Endodermal cell (in vitro differentiated cells): ENCODE data around the gene HSPG2. TPM values are rescaled to one million over a fixed set of nuclear protein-coding genes. Genes with fewer than 3 reads are reported as not detected.

ENCODE experiments used
- DNase-seq: peaks from one replicate; pipeline ENCODE4 v3.0.0-alpha.2; 2017
- H3K27ac ChIP-seq: 2 replicates; pipeline ENCODE4 v1.5.1; 2013; ENCODE audit warnings: mild to moderate bottlenecking, low read depth, low read length, moderate library complexity
- H3K27me3 ChIP-seq: 2 replicates; pipeline ENCODE4 v1.6.1; 2013; ENCODE audit warnings: mild to moderate bottlenecking, low read length, moderate library complexity; ENCODE audit not compliant: insufficient read depth, control insufficient read depth, poor library complexity, severe bottlenecking
- H3K36me3 ChIP-seq: 2 replicates; pipeline ENCODE4 v1.7.0; 2013; ENCODE audit warnings: mild to moderate bottlenecking, low read length, moderate library complexity; ENCODE audit not compliant: control insufficient read depth, insufficient read depth
- H3K4me1 ChIP-seq: one replicate; pipeline ENCODE4 v1.7.0; 2013; ENCODE audit warnings: low read length; ENCODE audit not compliant: control insufficient read depth, insufficient read depth
- H3K4me3 ChIP-seq: 2 replicates; pipeline ENCODE4 v1.5.1; 2013; ENCODE audit warnings: mild to moderate bottlenecking, low read length, moderate library complexity
- H3K9ac ChIP-seq: 2 replicates; pipeline ENCODE4 v1.6.1; 2013; ENCODE audit warnings: mild to moderate bottlenecking, low read length, moderate library complexity; ENCODE audit not compliant: poor library complexity, severe bottlenecking; ENCODE audit errors: extremely low read depth
- H3K9me3 ChIP-seq: 2 replicates; pipeline ENCODE4 v1.6.1; 2013; ENCODE audit warnings: mild to moderate bottlenecking, low read length, moderate library complexity; ENCODE audit not compliant: control insufficient read depth
- H3K27ac Mint-ChIP-seq: 2 replicates; pipeline ENCODE4 v1.8.0; 2020; ENCODE audit warnings: mixed read lengths
- H3K27me3 Mint-ChIP-seq: 2 replicates; pipeline ENCODE4 v1.8.0; 2021; ENCODE audit warnings: mild to moderate bottlenecking, mixed read lengths; ENCODE audit not compliant: insufficient read depth
- H3K36me3 Mint-ChIP-seq: 2 replicates; pipeline ENCODE4 v1.8.0; 2020; ENCODE audit warnings: low read depth, mixed read lengths
- H3K4me1 Mint-ChIP-seq: 2 replicates; pipeline ENCODE4 v1.8.0; 2020; ENCODE audit warnings: mixed read lengths
- H3K4me3 Mint-ChIP-seq: 2 replicates; pipeline ENCODE4 v1.8.0; 2020; ENCODE audit warnings: mild to moderate bottlenecking, moderate library complexity, mixed read lengths
- H3K9me3 Mint-ChIP-seq: 2 replicates; pipeline ENCODE4 v1.8.0; 2020; ENCODE audit warnings: mild to moderate bottlenecking, mixed read lengths
- CTCF ChIP-seq: fragments of 200-600 bp; sonication (generic); conservative IDR thresholded peaks from 2 replicates; pipeline ENCODE4 v1.5.0; 2021; ENCODE audit warnings: antibody characterized with exemption, mild to moderate bottlenecking
- WGBS, 2 experiments: methylation state at CpG; one replicate each; pipeline versions ENCODE4 v1.1.5 to v1.1.7; 2013; ENCODE audit warnings: missing lambda C conversion rate in 2 of 2, mixed read lengths in 1 of 2; ENCODE audit not compliant: insufficient coverage in 1 of 2, insufficient read length in 1 of 2; 5-methylcytosine and 5-hydroxymethylcytosine counted together
- total RNA-seq, 2 donors: library from RNA; stranded (reverse); fragmentation: NEBNext Ultra II Directional in 1 of 2; extraction: Animal tissue kit (Norgen Biotek cat#: 25700) in 1 of 2; gene quantifications; 2 replicates in 1 of 2; 3 replicates in 1 of 2; pipeline ENCODE4 v1.2.1, GENCODE V29; 2021

HSPG2 gene
- total RNA-seq, 2 donors from 2014 or later = 222 to 227 TPM

DNA sequence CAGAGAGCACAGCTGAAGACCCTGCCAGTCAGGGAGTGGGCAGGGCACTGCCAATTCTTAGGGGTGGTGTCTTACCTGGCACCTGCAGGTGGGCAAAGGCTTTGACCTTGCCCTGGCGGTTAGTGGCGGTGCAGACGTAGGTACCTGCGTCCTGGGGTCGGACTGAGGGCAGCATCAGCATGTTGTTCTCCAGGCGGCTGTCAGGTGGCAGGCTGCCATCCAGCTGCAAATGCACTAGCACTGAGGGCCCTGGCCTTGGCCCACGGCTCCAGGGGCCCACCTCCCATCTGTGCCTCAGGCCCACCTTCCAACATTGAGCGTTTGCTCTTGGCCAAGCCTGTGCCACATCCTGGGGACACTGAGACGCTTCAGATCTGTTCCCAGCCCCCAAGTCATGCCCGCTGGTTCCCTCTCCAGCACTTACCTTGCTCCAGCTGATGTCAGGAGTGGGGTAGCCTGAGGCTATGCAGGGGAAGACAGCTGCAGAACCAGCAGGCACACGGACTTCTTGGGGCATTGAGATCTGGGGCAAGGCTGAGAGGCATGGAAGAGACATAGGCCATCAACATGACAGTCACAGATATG lies 103.6 kb downstream of the HSPG2 start:
- no peak overlapping the region for H3K4me3 ChIP-seq
- Mint-ChIP-seq H3K9me3 (peaks cover 19% of the 10 kb centered on the region), H3K36me3 (peaks cover 70% of the 10 kb centered on the region), H3K4me3 (no peak overlapping the region), H3K4me1 (no peaks in the 10 kb centered on the region), H3K27ac (no peak overlapping the region), H3K27me3 (no peaks in the 10 kb centered on the region)
- no peak for TF ChIP-seq CTCF
- peaks cover 13% of the 10 kb centered on the region for H3K9me3 ChIP-seq
- H3K36me3 ChIP-seq = peaks cover 70% of the 10 kb centered on the region
- 90 to 94% methylated on average over 11 of the region's 11 CpGs for WGBS, 2 experiments
- no peaks in the 10 kb centered on the region for H3K4me1 ChIP-seq
- H3K27ac ChIP-seq = no peak overlapping the region
- no peak for DNase-seq
- H3K27me3 ChIP-seq = no peaks in the 10 kb centered on the region
- no peak overlapping the region for H3K9ac ChIP-seq

- Mint-ChIP-seq H3K9me3 (peaks cover 19% of the 10 kb centered on the region), H3K4me1 (no peaks in the 10 kb centered on the region), H3K4me3 (no peak overlapping the region), H3K27me3 (no peaks in the 10 kb centered on the region), H3K27ac (no peak overlapping the region), H3K36me3 (peaks cover 74% of the 10 kb centered on the region)
- H3K9ac ChIP-seq = no peak overlapping the region
- H3K4me1 ChIP-seq = no peaks in the 10 kb centered on the region
- TF ChIP-seq CTCF = no peak
- WGBS, 2 experiments = 94 to 100% methylated on average over 2 to 14 of the region's 14 CpGs
- peaks cover 13% of the 10 kb centered on the region for H3K9me3 ChIP-seq
- H3K36me3 ChIP-seq = peaks cover 71% of the 10 kb centered on the region
- no peak for DNase-seq
- no peak overlapping the region for H3K27ac ChIP-seq
- H3K27me3 ChIP-seq = no peaks in the 10 kb centered on the region
- no peak overlapping the region for H3K4me3 ChIP-seq
These were observed 105.6 kb downstream of the HSPG2 start for GRCh38 chr1:21831454-21831970.

GRCh38 chr1:21830792-21831453 lies 106.2 kb downstream of the HSPG2 start:
- Mint-ChIP-seq H3K27ac (no peak overlapping the region), H3K4me1 (no peaks in the 10 kb centered on the region), H3K9me3 (peaks cover 19% of the 10 kb centered on the region), H3K36me3 (peaks cover 76% of the 10 kb centered on the region), H3K27me3 (no peaks in the 10 kb centered on the region), H3K4me3 (no peak overlapping the region)
- H3K27ac ChIP-seq = no peak overlapping the region
- WGBS, 2 experiments = 87 to 97% methylated on average over 7 to 23 of the region's 23 CpGs
- no peak overlapping the region for H3K4me3 ChIP-seq
- H3K9ac ChIP-seq = no peak overlapping the region
- DNase-seq = no peak
- TF ChIP-seq CTCF = no peak
- no peaks in the 10 kb centered on the region for H3K27me3 ChIP-seq
- H3K9me3 ChIP-seq = peaks cover 13% of the 10 kb centered on the region
- no peaks in the 10 kb centered on the region for H3K4me1 ChIP-seq
- peaks cover 71% of the 10 kb centered on the region for H3K36me3 ChIP-seq
